PFSK-1 (cell line): ENCODE results near the gene CTNNA3.

Experiments used
- POLR2AphosphoS5 ChIP-seq: IDR thresholded peaks from 2 replicates; pipeline ENCODE4 v1.6.1; 2012; ENCODE audit warnings: low read depth, mild to moderate bottlenecking, control low read depth, low read length, moderate library complexity
- SIN3A ChIP-seq: IDR thresholded peaks from 2 replicates; pipeline ENCODE4 v1.6.1; 2012; ENCODE audit warnings: mild to moderate bottlenecking, low read length, moderate library complexity, borderline replicate concordance; ENCODE audit not compliant: insufficient read depth
- TAF1 ChIP-seq: IDR thresholded peaks from 2 replicates; pipeline ENCODE4 v1.6.1; 2012; ENCODE audit warnings: low read length, control low read depth, borderline replicate concordance; ENCODE audit not compliant: insufficient read depth

- no peak for TF ChIP-seq POLR2AphosphoS5
- TF ChIP-seq TAF1: no peak
- TF ChIP-seq SIN3A: no peak
These were observed 922.5 kb downstream of the CTNNA3 start for GRCh38 chr10:66773472-66773817.
